Kidney epithelial cell (primary cell): ENCODE measurements around the gene AGBL2. TPM values are rescaled to one million over a fixed set of nuclear protein-coding genes. Genes with fewer than 3 reads are reported as not detected.

Source experiments
- DNase-seq: peaks from one replicate; pipeline ENCODE4 v3.0.0-alpha.2; 2010; ENCODE audit warnings: low read depth
- H3K27me3 ChIP-seq: 2 replicates; pipeline ENCODE4 v1.6.0; 2011; ENCODE audit warnings: low read length; ENCODE audit not compliant: control insufficient read depth, insufficient read depth
- H3K36me3 ChIP-seq: 2 replicates; pipeline ENCODE4 v1.5.1; 2011; ENCODE audit warnings: low read length; ENCODE audit not compliant: control insufficient read depth, insufficient read depth
- H3K4me3 ChIP-seq: 2 replicates; pipeline ENCODE4 v1.5.1; 2011; ENCODE audit warnings: low read depth, mild to moderate bottlenecking, control low read depth, low read length
- CTCF ChIP-seq: IDR thresholded peaks from 2 replicates; pipeline ENCODE4 v1.5.1; 2011; ENCODE audit warnings: mild to moderate bottlenecking, moderate library complexity, low read length, control low read depth, inconsistent platforms; ENCODE audit not compliant: insufficient read depth, poor library complexity, severe bottlenecking
- total RNA-seq: library from RNA; depleted of rRNA; stranded (reverse); fragments of >200 nt; gene quantifications from 2 replicates; pipeline ENCODE4 v1.2.3, GENCODE V29; 2015

The AGBL2 gene
- total RNA-seq, 1 donor from 2014 or later: 0.29 TPM

- no peaks in the 10 kb centered on the region for H3K27me3 ChIP-seq
- no peak for DNase-seq
- no peak overlapping the region for H3K4me3 ChIP-seq
- no peak for TF ChIP-seq CTCF
- no peaks in the 10 kb centered on the region for H3K36me3 ChIP-seq
Observed at GRCh38 chr11:47611348-47611794, 103.8 kb downstream of the AGBL2 start.

DNA sequence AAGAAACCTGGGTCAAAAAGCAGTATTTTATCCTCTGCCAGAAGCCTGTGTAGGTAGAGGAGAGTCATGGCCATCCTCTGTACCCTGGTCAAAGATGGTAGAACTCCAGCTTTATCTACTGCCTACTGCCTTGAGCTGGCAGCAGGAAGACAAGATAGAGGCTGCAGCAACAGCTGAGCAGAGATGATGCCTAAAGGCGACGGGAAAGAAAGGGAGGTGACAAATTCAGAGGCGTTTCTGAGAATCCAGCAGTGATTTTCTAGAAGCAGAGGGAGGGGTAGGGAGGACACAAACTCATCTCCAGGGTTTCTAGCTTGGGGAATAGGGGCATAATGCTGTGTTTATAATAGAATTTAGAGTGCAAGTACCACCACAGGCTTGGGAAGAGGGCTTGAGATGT is 105.5 kb downstream of the AGBL2 start:
- Histone ChIP-seq H3K27me3 (no peaks in the 10 kb centered on the region), H3K4me3 (no peak overlapping the region), H3K36me3 (no peaks in the 10 kb centered on the region)
- TF ChIP-seq CTCF: no peak
- DNase-seq: no peak

Other genes with a start within 250 kb of the AGBL2 start
- gene CELF1, start 162.2 kb downstream of the AGBL2 start, total RNA-seq: 76.3 and 90.6 TPM in 2 replicates
- gene PTPMT1, start 149.8 kb downstream of the AGBL2 start, total RNA-seq: 141 and 166 TPM in 2 replicates
- 19.6 and 21.5 TPM in 2 replicates for gene KBTBD4, start 136.4 kb downstream of the AGBL2 start, total RNA-seq
- 71.3 and 84.5 TPM in 2 replicates for gene NDUFS3, start 136.3 kb downstream of the AGBL2 start, total RNA-seq
- not detected in 2 replicates for gene FAM180B, start 128.7 kb downstream of the AGBL2 start, total RNA-seq
- 2.1 and 7.1 TPM in 2 replicates for gene C1QTNF4, start 121.0 kb downstream of the AGBL2 start, total RNA-seq
- gene MTCH2, start 72.8 kb downstream of the AGBL2 start, total RNA-seq: 112 and 131 TPM in 2 replicates
- 56.5 and 96.4 TPM in 2 replicates for gene FNBP4, start 52.0 kb upstream of the AGBL2 start, total RNA-seq
- 20.4 and 24.5 TPM in 2 replicates for gene NUP160, start 133.0 kb upstream of the AGBL2 start, total RNA-seq